ENCODE results near the gene MXRA5. TPM values are rescaled to one million over a fixed set of nuclear protein-coding genes. Genes with fewer than 3 reads are reported as not detected.

MXRA5 gene
- total and polyA plus RNA-seq, 10 of the 15 experiments (the other 5 are each of a cell fraction or from before 2014, with no cell fraction given): 0.01 to 0.03 TPM; not detected in 8

- ATAC-seq: no peak
- Histone ChIP-seq H3K4me1 (ENCODE audit: control insufficient read depth, insufficient read depth, low read length) (no peaks in the 10 kb centered on the region), H4K20me1 (ENCODE audit: control insufficient read depth, insufficient read depth) (no peaks in the 10 kb centered on the region), H3K27me3 (replicated peaks in 1 of 2; ENCODE audit: control insufficient read depth in 2 of 2, insufficient read depth in 2 of 2, low read length in 1 of 2) (no peaks in the 10 kb centered on the region), H3K27ac (ENCODE audit: control insufficient read depth, insufficient read depth) (no peak overlapping the region), H3K9ac (ENCODE audit: control insufficient read depth, insufficient read depth, low read length) (no peak overlapping the region), H3K4me3 (no peak overlapping the region), H2AFZ (ENCODE audit: control insufficient read depth, low read depth, low read length) (no peak overlapping the region), H3K4me2 (ENCODE audit: control insufficient read depth, insufficient read depth) (no peak overlapping the region), H3K79me2 (ENCODE audit: control insufficient read depth, insufficient read depth, low read length) (no peaks in the 10 kb centered on the region), H3K36me3 (ENCODE audit: control insufficient read depth in 2 of 2, insufficient read depth in 2 of 2, low read length in 1 of 2) (no peaks in the 10 kb centered on the region), H3K9me3 (replicated peaks; ENCODE audit: control insufficient read depth, insufficient read depth, low read length) (no peaks in the 10 kb centered on the region; the same call in 2 of the 3 replicates)
- POLR2A ChIA-PET: no interaction called here
- no peak for DNase-seq (ENCODE audit: low read depth, low spot score)
- SMC1A ChIA-PET (ENCODE audit: uncharacterized antibody, unreplicated experiment): no interaction called here
- BruUV-seq (replicated peaks): no TSS peak
- CTCF ChIA-PET: no interaction called here
- TF ChIP-seq ELK1 (IDR thresholded peaks at IDR 0.05; ENCODE audit: low read depth, low read length) (no peak), CTCF (IDR thresholded peaks at IDR 0.05 in 2 of 3, conservative IDR thresholded peaks at IDR 0.05 in 1 of 3; ENCODE audit: control insufficient read depth in 2 of 3, extremely low read depth in 1 of 3, insufficient read depth in 1 of 3, low read depth in 3 of 3, low read length in 3 of 3) (no peak)
- RAD21 ChIA-PET (ENCODE audit: unreplicated experiment): no interaction called here
- intact Hi-C loops (cut with micrococcal nuclease; ENCODE audit: unreplicated experiment): no loop called here
- in situ Hi-C loops (cut with MboI): no loop called here
- 6% methylated on average over 7 of the region's 7 CpGs for WGBS (ENCODE audit: insufficient coverage, insufficient replicate concordance, low lambda C conversion rate, missing lambda C conversion rate)
- no peak for FAIRE-seq
Measured at GRCh38 chrX:3320471-3321046, 25.9 kb downstream of the MXRA5 start.

- WGBS (ENCODE audit: insufficient coverage, insufficient replicate concordance, low lambda C conversion rate, missing lambda C conversion rate): 86% methylated on average over 36 of the region's 47 CpGs
- ChIA-PET CTCF (no interaction called here), POLR2A (no interaction called here), SMC1A (ENCODE audit: uncharacterized antibody, unreplicated experiment) (no interaction called here), RAD21 (ENCODE audit: unreplicated experiment) (no interaction called here)
- H3K4me2 ChIP-seq (ENCODE audit: control insufficient read depth, insufficient read depth): no peak overlapping the region
- no peaks in the 10 kb centered on the region for H4K20me1 ChIP-seq (ENCODE audit: control insufficient read depth, insufficient read depth)
- no peak overlapping the region for H2AFZ ChIP-seq (ENCODE audit: control insufficient read depth, low read depth, low read length)
- intact Hi-C loops (cut with micrococcal nuclease; ENCODE audit: unreplicated experiment) (no loop called here), in situ Hi-C loops (cut with MboI) (no loop called here)
- BruUV-seq (replicated peaks): no TSS peak
- no peaks in the 10 kb centered on the region for H3K79me2 ChIP-seq (ENCODE audit: control insufficient read depth, insufficient read depth, low read length)
- H3K27me3 ChIP-seq (replicated peaks in 1 of 2; ENCODE audit: control insufficient read depth in 2 of 2, insufficient read depth in 2 of 2, low read length in 1 of 2): no peaks in the 10 kb centered on the region
- no peak for FAIRE-seq
- H3K9me3 ChIP-seq (replicated peaks; ENCODE audit: control insufficient read depth, insufficient read depth, low read length): no peaks in the 10 kb centered on the region; the same call in 2 of the 3 replicates
- H3K27ac ChIP-seq (ENCODE audit: control insufficient read depth, insufficient read depth): no peak overlapping the region
- ATAC-seq: no peak
- H3K36me3 ChIP-seq (ENCODE audit: control insufficient read depth in 2 of 2, insufficient read depth in 2 of 2, low read length in 1 of 2): no peaks in the 10 kb centered on the region
- H3K4me3 ChIP-seq: no peak overlapping the region
- no peaks in the 10 kb centered on the region for H3K4me1 ChIP-seq (ENCODE audit: control insufficient read depth, insufficient read depth, low read length)
- no peak overlapping the region for H3K9ac ChIP-seq (ENCODE audit: control insufficient read depth, insufficient read depth, low read length)
- DNase-seq (ENCODE audit: low read depth, low spot score): no peak
- TF ChIP-seq, protein P1, sequence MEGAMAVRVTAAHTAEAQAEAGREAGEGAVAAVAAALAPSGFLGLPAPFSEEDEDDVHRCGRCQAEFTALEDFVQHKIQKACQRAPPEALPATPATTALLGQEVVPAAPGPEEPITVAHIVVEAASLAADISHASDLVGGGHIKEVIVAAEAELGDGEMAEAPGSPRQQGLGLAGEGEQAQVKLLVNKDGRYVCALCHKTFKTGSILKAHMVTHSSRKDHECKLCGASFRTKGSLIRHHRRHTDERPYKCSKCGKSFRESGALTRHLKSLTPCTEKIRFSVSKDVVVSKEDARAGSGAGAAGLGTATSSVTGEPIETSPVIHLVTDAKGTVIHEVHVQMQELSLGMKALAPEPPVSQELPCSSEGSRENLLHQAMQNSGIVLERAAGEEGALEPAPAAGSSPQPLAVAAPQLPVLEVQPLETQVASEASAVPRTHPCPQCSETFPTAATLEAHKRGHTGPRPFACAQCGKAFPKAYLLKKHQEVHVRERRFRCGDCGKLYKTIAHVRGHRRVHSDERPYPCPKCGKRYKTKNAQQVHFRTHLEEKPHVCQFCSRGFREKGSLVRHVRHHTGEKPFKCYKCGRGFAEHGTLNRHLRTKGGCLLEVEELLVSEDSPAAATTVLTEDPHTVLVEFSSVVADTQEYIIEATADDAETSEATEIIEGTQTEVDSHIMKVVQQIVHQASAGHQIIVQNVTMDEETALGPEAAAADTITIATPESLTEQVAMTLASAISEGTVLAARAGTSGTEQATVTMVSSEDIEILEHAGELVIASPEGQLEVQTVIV (IDR thresholded peaks at IDR 0.05; ENCODE audit: borderline replicate concordance, partially characterized antibody): no peak
- TF ChIP-seq, protein P2, sequence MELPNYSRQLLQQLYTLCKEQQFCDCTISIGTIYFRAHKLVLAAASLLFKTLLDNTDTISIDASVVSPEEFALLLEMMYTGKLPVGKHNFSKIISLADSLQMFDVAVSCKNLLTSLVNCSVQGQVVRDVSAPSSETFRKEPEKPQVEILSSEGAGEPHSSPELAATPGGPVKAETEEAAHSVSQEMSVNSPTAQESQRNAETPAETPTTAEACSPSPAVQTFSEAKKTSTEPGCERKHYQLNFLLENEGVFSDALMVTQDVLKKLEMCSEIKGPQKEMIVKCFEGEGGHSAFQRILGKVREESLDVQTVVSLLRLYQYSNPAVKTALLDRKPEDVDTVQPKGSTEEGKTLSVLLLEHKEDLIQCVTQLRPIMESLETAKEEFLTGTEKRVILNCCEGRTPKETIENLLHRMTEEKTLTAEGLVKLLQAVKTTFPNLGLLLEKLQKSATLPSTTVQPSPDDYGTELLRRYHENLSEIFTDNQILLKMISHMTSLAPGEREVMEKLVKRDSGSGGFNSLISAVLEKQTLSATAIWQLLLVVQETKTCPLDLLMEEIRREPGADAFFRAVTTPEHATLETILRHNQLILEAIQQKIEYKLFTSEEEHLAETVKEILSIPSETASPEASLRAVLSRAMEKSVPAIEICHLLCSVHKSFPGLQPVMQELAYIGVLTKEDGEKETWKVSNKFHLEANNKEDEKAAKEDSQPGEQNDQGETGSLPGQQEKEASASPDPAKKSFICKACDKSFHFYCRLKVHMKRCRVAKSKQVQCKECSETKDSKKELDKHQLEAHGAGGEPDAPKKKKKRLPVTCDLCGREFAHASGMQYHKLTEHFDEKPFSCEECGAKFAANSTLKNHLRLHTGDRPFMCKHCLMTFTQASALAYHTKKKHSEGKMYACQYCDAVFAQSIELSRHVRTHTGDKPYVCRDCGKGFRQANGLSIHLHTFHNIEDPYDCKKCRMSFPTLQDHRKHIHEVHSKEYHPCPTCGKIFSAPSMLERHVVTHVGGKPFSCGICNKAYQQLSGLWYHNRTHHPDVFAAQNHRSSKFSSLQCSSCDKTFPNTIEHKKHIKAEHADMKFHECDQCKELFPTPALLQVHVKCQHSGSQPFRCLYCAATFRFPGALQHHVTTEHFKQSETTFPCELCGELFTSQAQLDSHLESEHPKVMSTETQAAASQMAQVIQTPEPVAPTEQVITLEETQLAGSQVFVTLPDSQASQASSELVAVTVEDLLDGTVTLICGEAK (IDR thresholded peaks at IDR 0.05; ENCODE audit: borderline replicate concordance): no peak
Measured at GRCh38 chrX:3317191-3317718, 29.2 kb downstream of the MXRA5 start.
